Ovary (tissue), 9 donors: ENCODE data around the gene QRICH2. TPM values are rescaled to one million over a fixed set of nuclear protein-coding genes. Genes with fewer than 3 reads are reported as not detected.

Experiments
- DNase-seq, 5 donors: peaks; one replicate each; pipeline ENCODE4 v3.0.0-alpha.2; 2019 to 2020
- H3K27ac ChIP-seq, 2 donors: fragments of 200-600 bp; one replicate each; pipeline versions ENCODE4 v1.5.1 to v1.8.0; 2019 to 2022
- H3K27me3 ChIP-seq: fragments of 200-600 bp; one replicate; pipeline ENCODE4 v1.8.0; 2022
- H3K36me3 ChIP-seq: fragments of 200-600 bp; sonication (generic); one replicate; pipeline ENCODE4 v1.5.1; 2019
- H3K4me1 ChIP-seq: one replicate; pipeline ENCODE4 v1.8.1; 2013; ENCODE audit warnings: mild to moderate bottlenecking, moderate library complexity; ENCODE audit not compliant: insufficient read depth
- H3K4me3 ChIP-seq: fragments of 200-600 bp; sonication (generic); one replicate; pipeline ENCODE4 v1.5.1; 2017
- H3K9me3 ChIP-seq, 2 donors: fragments of 200-600 bp in 1 of 2; sonication (generic) in 1 of 2; one replicate each; pipeline versions ENCODE4 v1.5.1 to v1.8.1; 2013 to 2019; ENCODE audit warnings: mild to moderate bottlenecking in 1 of 2, moderate library complexity in 1 of 2
- CTCF ChIP-seq, 3 donors: fragments of 450-650 bp in 2 of 3; fragments of 200-600 bp in 1 of 3; IDR thresholded peaks; one replicate each; pipeline versions ENCODE4 v1.5.1 to v1.8.0; 2016 to 2022; ENCODE audit warnings: antibody characterized with exemption in 3 of 3, mild to moderate bottlenecking in 1 of 3
- EP300 ChIP-seq: sonication (generic); formaldehyde crosslinking; IDR thresholded peaks from one replicate; pipeline ENCODE4 v1.6.1; 2017; ENCODE audit warnings: antibody characterized with exemption
- POLR2A ChIP-seq: fragments of 450-650 bp; IDR thresholded peaks from one replicate; pipeline ENCODE4 v1.6.1; 2017; ENCODE audit warnings: antibody characterized with exemption, mild to moderate bottlenecking, moderate library complexity
- WGBS, 3 donors: extraction: QIAGEN DNeasy Blood & Tissue Kit in 1 of 3; methylation state at CpG; one replicate each; pipeline versions ENCODE4 v1.1.5 to v1.1.7; 2013 to 2017; 5-methylcytosine and 5-hydroxymethylcytosine counted together
- intact Hi-C, 4 donors: fragments of 100-400 bp; cut with DNase I; formaldehyde crosslinking; loops; one replicate each; pipeline versions ENCODE4 v1.11.0 to v1.15.1; 2022 to 2023
- polyA plus RNA-seq, 2 donors: library from polyadenylated mRNA; stranded (reverse); fragments of 200-250 nt in 1 of 2; fragments of 350-450 nt in 1 of 2; fragmentation: Illumina TruSeq in 1 of 2; extraction: RNeasy Lipid Tissue Mini Kit (QIAGEN cat#74804) in 1 of 2; gene quantifications; one replicate each; pipeline ENCODE4 v1.2.3, GENCODE V29; 2013 to 2014
- total RNA-seq, 7 donors: library from RNA; depleted of rRNA in 2 of 7; stranded (reverse); fragments of >200 nt in 2 of 7; fragmentation: NEBNext Ultra II Directional in 3 of 7; extraction: Animal tissue kit (Norgen Biotek cat#: 25700) in 3 of 7; gene quantifications; one replicate each; pipeline versions ENCODE4 v1.1.0 to v1.2.4, GENCODE V29; 2016 to 2023
- donor health status: DM: no; HTN: no; CAD: no; lungs with moderate emphysema.
- donor health status: DM: no; HTN: no; CAD: no.
- donor health status: Bipolar disorder and iron deficiency.
- donor health status: DM: yes; HTN: yes; CAD: no.
- donor health status: DM: no; HTN: no; CAD: no.
- donor health status: DM: yes; HTN: yes; CAD: no.

Gene QRICH2
- total and polyA plus RNA-seq, 9 donors: 0.42 to 3.8 (median 1.5) TPM

GRCh38 chr17:76279742-76280287 lies 28.3 kb downstream of the QRICH2 start:
- TF ChIP-seq CTCF (IDR thresholded peaks at IDR 0.05) (no peak), EP300 (no peak), POLR2A (no peak)
- Histone ChIP-seq H3K27ac (no peak overlapping the region), H3K36me3 (no peaks in the 10 kb centered on the region), H3K9me3 (no peaks in the 10 kb centered on the region), H3K4me1 (peaks cover 1% of the 10 kb centered on the region), H3K27me3 (no peaks in the 10 kb centered on the region), H3K4me3 (no peak overlapping the region)
- intact Hi-C loops: loop anchor here (1.0 to 10.0 kb wide), 8 partner anchors 95 to 365 kb away; no protein-coding TSS in a partner anchor
- 86 to 89% (median 87%) methylated on average over 15 of the region's 15 CpGs for WGBS, 3 donors
- DNase-seq: no peak

GRCh38 chr17:76278952-76279741 lies 28.9 kb downstream of the QRICH2 start:
- intact Hi-C loops: loop anchor here (1.0 to 10.0 kb wide), 7 partner anchors 94 to 364 kb away; no protein-coding TSS in a partner anchor
- Histone ChIP-seq H3K9me3 (no peaks in the 10 kb centered on the region), H3K4me3 (no peak overlapping the region), H3K4me1 (peaks cover 1% of the 10 kb centered on the region), H3K36me3 (no peaks in the 10 kb centered on the region), H3K27ac (no peak overlapping the region), H3K27me3 (no peaks in the 10 kb centered on the region)
- 43 to 52% (median 45%) methylated on average over 27 to 28 of the region's 28 CpGs for WGBS, 3 donors
- DNase-seq: peak; percentile 82 to 94 (median 91)
- TF ChIP-seq CTCF (IDR thresholded peaks at IDR 0.05) (peak; percentile 85 to 96 (median 90)), POLR2A (no peak), EP300 (no peak)

GRCh38 chr17:76278268-76278908 lies 29.7 kb downstream of the QRICH2 start:
- peaks cover 1% of the 10 kb centered on the region for H3K4me1 ChIP-seq
- intact Hi-C loops: loop anchor here (2.0 to 10.0 kb wide), 6 partner anchors 94 to 364 kb away; no protein-coding TSS in a partner anchor
- DNase-seq: no peak
- H3K27me3 ChIP-seq: no peaks in the 10 kb centered on the region
- no peaks in the 10 kb centered on the region for H3K36me3 ChIP-seq
- H3K4me3 ChIP-seq: no peak overlapping the region
- no peak overlapping the region for H3K27ac ChIP-seq
- no peak for TF ChIP-seq POLR2A
- TF ChIP-seq EP300: no peak
- TF ChIP-seq CTCF (IDR thresholded peaks at IDR 0.05): no peak
- no peaks in the 10 kb centered on the region for H3K9me3 ChIP-seq
- 78 to 88% (median 79%) methylated on average over 17 to 19 of the region's 19 CpGs for WGBS, 3 donors
